Erythroblast (primary cell): ENCODE results near the gene DPY30.
"Not testable (repeated sequence)": the region's sequence is repeated elsewhere in the genome, so short reads cannot be mapped to it uniquely, and the experiment has no call there.

ENCODE experiments used
- GATA1 ChIP-seq: IDR thresholded peaks from 2 replicates; pipeline ENCODE4 v1.6.1; 2011; ENCODE audit warnings: low read depth, mild to moderate bottlenecking, control low read depth, low read length, moderate library complexity
- POLR2A ChIP-seq: IDR thresholded peaks from 2 replicates; pipeline ENCODE4 v1.6.1; 2011; ENCODE audit warnings: mild to moderate bottlenecking, low read length

DNA sequence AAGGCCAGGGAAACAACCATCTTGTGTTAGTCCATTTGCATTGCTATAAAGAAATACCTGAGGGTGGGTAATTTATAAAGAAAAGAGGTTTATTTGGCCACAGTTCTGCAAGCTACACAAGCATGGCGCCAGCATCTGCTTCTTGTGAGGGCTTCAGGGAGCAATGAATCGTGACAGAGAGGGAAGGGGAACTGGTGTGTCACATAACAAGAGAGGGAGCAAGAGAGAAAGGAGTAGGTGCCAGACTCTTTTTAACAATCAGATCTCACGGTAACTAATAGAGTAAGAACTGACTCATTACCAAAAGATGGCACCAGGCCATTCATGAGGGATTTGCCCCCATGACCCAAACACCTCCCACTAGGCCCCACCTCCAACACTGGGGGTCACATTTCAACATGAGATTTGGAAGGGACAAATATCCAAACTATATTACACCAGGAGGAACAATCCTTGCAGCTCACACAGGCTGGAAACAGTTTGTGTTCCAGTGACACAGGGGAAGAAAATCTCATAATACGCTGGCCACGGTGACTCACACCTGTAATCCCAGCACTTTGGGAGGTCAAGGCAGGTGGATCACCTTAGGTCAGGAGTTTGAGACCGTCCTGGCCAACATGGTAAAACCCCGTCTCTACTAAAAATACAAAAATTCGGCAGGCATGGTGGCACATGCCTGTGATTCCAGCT lies 5.3 kb downstream of the DPY30 start:
- not testable (repeated sequence) for TF ChIP-seq POLR2A, GATA1
